GM12874 (cell line): ENCODE measurements around the gene SLC22A2.

ENCODE experiments used
- TF ChIP-seq, protein P1 (sequence below): IDR thresholded peaks from 2 replicates; pipeline ENCODE4 v1.5.1; 2011; ENCODE audit warnings: low read depth, mild to moderate bottlenecking, control low read depth, low read length, moderate library complexity; ENCODE audit not compliant: insufficient read depth

Gene SLC22A2

DNA sequence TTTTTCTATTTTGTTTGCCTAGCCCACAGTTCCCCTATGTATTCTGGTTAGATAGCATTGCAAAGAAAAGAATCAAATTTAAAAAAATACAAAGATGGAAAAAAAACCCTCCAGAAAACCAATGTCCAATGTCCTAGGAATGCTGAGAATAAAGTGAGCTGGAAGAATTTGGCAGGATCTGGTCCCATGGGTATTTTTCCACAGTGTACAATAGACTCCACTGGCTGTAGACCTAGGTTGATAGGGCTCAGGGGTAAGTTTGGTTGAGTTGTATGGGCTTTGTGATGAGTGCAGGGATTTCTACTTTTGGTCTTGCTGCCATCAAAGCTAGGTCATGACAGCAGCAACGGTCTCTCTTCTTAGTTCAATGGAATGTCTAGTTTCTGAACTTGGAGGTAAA is 41.5 kb downstream of the SLC22A2 start:
- TF ChIP-seq, protein P1, sequence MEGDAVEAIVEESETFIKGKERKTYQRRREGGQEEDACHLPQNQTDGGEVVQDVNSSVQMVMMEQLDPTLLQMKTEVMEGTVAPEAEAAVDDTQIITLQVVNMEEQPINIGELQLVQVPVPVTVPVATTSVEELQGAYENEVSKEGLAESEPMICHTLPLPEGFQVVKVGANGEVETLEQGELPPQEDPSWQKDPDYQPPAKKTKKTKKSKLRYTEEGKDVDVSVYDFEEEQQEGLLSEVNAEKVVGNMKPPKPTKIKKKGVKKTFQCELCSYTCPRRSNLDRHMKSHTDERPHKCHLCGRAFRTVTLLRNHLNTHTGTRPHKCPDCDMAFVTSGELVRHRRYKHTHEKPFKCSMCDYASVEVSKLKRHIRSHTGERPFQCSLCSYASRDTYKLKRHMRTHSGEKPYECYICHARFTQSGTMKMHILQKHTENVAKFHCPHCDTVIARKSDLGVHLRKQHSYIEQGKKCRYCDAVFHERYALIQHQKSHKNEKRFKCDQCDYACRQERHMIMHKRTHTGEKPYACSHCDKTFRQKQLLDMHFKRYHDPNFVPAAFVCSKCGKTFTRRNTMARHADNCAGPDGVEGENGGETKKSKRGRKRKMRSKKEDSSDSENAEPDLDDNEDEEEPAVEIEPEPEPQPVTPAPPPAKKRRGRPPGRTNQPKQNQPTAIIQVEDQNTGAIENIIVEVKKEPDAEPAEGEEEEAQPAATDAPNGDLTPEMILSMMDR, result no peak

DNA sequence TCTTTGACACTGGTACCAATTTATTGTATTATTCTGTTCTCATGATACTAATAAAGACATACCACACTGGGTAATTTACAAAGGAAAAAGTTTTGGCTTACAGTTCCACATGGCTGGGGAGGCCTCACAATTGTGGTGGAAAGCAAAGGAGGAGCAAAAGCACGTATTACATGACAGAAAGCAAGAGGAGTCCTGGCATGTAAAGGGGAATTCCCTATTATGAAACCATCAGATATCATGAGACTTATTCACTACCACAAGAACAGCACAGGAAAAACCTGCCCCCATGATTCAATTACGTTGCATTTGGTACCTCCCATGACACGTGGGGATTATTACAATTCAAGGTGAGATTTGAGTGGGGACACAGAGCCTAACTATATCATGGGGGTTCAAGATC is 43.4 kb downstream of the SLC22A2 start:
- TF ChIP-seq, protein P1, result no peak

DNA sequence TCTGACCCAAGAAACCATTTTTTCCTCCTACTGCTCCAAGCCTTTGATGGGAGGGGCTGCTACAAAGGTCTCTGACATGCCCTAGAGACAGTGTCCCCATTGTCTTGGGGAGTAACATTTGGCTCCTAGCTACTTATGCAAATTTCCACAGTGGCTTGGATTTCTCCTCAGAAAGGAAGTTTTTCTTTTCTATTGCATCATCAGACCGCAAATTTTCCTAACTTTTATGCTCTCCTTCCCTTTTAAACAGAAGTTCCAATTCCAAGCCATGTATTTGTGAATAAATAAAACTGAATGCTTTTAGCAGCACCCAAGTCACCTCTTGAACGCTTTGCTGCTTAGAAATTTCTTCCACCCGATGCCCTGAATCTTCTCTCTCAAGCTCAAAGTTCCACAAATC is 51.0 kb downstream of the SLC22A2 start:
- TF ChIP-seq, protein P1, result no peak

DNA sequence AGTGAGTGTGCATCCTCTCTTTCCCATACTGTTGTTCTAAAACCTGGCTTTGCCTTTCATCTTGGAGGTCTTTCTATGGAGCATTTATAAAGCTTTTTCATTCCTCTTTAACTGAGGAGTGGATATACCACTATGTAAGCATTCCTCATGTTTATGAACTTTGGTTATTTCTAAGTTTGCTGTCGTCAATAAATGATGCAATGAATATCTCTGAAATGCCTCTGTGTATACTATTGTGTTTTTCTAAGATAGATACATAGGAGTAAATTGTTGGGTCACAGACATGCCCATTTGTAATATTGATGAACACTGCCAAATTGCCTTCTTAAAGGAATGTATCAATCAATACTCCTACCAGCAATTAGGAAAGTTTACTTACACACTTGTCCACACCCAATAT is 53.9 kb downstream of the SLC22A2 start:
- TF ChIP-seq, protein P1, result no peak

DNA sequence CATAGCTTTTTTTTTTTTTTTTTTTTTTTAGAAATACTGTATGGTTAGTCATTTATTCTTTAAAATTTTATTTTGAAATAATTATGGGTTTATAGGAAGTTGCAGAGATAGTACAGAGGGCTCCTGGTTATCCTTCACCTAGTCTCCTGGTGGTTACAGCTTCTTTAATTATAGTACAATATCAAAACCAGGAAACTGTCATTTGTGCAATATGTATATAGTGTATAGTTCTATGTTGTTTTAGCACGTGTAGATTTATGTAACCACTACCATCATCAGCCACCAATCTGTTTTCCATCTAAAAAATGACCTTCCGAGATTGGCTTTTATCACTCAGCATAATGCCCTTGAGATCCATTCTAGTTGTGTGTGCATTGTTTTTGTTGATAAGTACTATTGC is 54.7 kb downstream of the SLC22A2 start:
- TF ChIP-seq, protein P1, result no peak

DNA sequence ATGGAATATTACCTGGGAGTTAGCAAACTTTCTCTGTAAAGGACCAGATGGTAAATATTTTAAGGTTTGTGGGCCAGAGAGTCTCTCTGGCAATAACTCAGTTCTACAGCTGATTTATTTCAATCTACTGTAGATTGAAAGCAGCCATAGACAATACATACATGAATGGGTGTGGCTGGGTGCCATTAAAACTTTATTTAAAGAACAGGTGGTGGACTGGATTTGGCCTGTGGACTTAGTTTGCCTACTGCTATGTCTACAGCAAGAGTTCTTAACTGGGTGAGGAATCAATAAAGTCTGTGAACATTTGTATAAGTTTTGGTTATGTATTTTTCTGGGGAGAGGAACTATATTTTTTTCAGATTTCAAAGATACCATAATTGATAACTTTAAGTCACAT is 55.1 kb downstream of the SLC22A2 start:
- TF ChIP-seq, protein P1, result no peak

DNA sequence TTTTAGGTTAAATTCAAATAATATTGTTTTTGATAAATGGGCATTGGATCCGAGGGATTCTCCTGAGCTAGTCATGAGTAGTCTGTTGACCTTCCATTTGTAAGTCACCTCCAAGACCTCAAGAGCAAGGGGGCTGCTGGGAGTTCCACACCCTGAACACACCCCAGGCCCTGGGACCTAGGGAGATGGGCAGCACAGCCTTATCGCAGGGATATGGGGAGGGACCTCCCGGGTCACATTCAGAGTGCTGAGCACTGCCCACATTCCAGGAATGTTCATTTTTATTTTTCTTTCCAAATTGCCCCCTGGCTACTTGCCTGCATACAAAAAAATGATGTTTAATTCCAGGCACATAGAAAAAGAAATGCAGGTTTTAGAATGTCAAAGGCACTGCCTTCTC is 55.5 kb downstream of the SLC22A2 start:
- TF ChIP-seq, protein P1, result no peak

DNA sequence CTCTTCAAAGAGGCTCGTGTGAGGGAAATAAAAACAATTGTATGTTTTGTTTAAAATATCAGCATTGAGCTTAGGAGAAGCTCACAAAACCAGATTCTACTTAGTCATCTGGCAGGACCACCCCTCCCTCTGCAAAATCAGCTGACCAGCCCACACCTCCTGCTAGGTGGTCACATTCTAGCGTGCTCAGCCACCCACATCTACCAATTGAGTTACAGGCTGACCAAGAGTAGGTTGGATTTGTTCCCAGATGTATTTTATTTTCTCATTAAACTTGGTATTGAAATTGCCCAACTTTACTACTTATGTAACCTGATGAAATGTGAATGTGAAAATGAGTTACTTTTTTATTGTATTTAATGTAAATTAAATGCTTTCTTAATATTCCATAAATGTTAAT is 56.2 kb downstream of the SLC22A2 start:
- TF ChIP-seq, protein P1, result no peak
